Glutamatergic neuron (in vitro differentiated cells): ENCODE measurements around the gene HOXB5. TPM values are rescaled to one million over a fixed set of nuclear protein-coding genes. Genes with fewer than 3 reads are reported as not detected.
A peak's percentile ranks its signal among the peaks of the same experiment; 100 is the strongest.

Source experiments
- DNase-seq: peaks from one replicate; pipeline ENCODE4 v3.0.0; 2022
- H3K27ac Mint-ChIP-seq: one replicate; pipeline ENCODE4 v1.8.0; 2020; ENCODE audit warnings: mild to moderate bottlenecking, mixed read lengths, inconsistent platforms; ENCODE audit not compliant: unreplicated experiment
- H3K27me3 Mint-ChIP-seq: one replicate; pipeline ENCODE4 v1.8.0; 2020; ENCODE audit warnings: mild to moderate bottlenecking, moderate library complexity, mixed read lengths, inconsistent platforms; ENCODE audit not compliant: unreplicated experiment
- H3K36me3 Mint-ChIP-seq: one replicate; pipeline ENCODE4 v1.8.0; 2020; ENCODE audit warnings: mild to moderate bottlenecking, mixed read lengths, inconsistent platforms; ENCODE audit not compliant: unreplicated experiment
- H3K4me1 Mint-ChIP-seq: one replicate; pipeline ENCODE4 v1.8.0; 2020; ENCODE audit warnings: mild to moderate bottlenecking, low read depth, mixed read lengths, inconsistent platforms; ENCODE audit not compliant: unreplicated experiment
- H3K4me3 Mint-ChIP-seq: one replicate; pipeline ENCODE4 v1.8.0; 2020; ENCODE audit warnings: mild to moderate bottlenecking, mixed read lengths, inconsistent platforms; ENCODE audit not compliant: unreplicated experiment
- H3K9me3 Mint-ChIP-seq: one replicate; pipeline ENCODE4 v1.8.0; 2020; ENCODE audit warnings: mild to moderate bottlenecking, moderate library complexity, mixed read lengths, inconsistent platforms; ENCODE audit not compliant: unreplicated experiment
- total RNA-seq: library from RNA; stranded (reverse); fragmentation: NEBNext Ultra II Directional; extraction: Animal tissue kit (Norgen Biotek cat#: 25700); gene quantifications from one replicate; pipeline ENCODE4 v1.2.1, GENCODE V29; 2021; ENCODE audit not compliant: unreplicated experiment
- TF ChIP-seq, protein P1 (sequence below): fragments of 200-600 bp; sonication (generic); IDR thresholded peaks from one replicate; pipeline ENCODE4 v1.5.0; 2021; ENCODE audit not compliant: partially characterized antibody, unreplicated experiment

The HOXB5 gene
- total RNA-seq, 1 donor from 2014 or later: not detected

GRCh38 chr17:48586355-48587258 lies 7.0 kb downstream of the HOXB5 start:
- H3K27me3 Mint-ChIP-seq: peaks cover 67% of the 10 kb centered on the region
- TF ChIP-seq, protein P1, sequence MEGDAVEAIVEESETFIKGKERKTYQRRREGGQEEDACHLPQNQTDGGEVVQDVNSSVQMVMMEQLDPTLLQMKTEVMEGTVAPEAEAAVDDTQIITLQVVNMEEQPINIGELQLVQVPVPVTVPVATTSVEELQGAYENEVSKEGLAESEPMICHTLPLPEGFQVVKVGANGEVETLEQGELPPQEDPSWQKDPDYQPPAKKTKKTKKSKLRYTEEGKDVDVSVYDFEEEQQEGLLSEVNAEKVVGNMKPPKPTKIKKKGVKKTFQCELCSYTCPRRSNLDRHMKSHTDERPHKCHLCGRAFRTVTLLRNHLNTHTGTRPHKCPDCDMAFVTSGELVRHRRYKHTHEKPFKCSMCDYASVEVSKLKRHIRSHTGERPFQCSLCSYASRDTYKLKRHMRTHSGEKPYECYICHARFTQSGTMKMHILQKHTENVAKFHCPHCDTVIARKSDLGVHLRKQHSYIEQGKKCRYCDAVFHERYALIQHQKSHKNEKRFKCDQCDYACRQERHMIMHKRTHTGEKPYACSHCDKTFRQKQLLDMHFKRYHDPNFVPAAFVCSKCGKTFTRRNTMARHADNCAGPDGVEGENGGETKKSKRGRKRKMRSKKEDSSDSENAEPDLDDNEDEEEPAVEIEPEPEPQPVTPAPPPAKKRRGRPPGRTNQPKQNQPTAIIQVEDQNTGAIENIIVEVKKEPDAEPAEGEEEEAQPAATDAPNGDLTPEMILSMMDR: no peak
- H3K36me3 Mint-ChIP-seq: peaks cover 3% of the 10 kb centered on the region
- H3K4me1 Mint-ChIP-seq: peaks cover 9% of the 10 kb centered on the region
- no peak for DNase-seq
- peaks cover 14% of the 10 kb centered on the region for H3K9me3 Mint-ChIP-seq
- peak overlapping the region; percentile 45 for H3K4me3 Mint-ChIP-seq
- H3K27ac Mint-ChIP-seq: no peak overlapping the region

GRCh38 chr17:48584223-48584741 lies 9.3 kb downstream of the HOXB5 start:
- Mint-ChIP-seq H3K27ac (no peak overlapping the region), H3K27me3 (peaks cover 72% of the 10 kb centered on the region), H3K36me3 (peaks cover 3% of the 10 kb centered on the region), H3K9me3 (peaks cover 16% of the 10 kb centered on the region), H3K4me3 (no peak overlapping the region), H3K4me1 (peaks cover 9% of the 10 kb centered on the region)
- TF ChIP-seq, protein P1: no peak
- no peak for DNase-seq

- no peak overlapping the region for H3K27ac Mint-ChIP-seq
- H3K4me3 Mint-ChIP-seq: no peak overlapping the region
- H3K4me1 Mint-ChIP-seq: peaks cover 9% of the 10 kb centered on the region
- H3K36me3 Mint-ChIP-seq: peaks cover 3% of the 10 kb centered on the region
- TF ChIP-seq, protein P1: no peak
- H3K27me3 Mint-ChIP-seq: peaks cover 76% of the 10 kb centered on the region
- no peak for DNase-seq
- H3K9me3 Mint-ChIP-seq: peaks cover 18% of the 10 kb centered on the region
Measured at GRCh38 chr17:48583708-48584222, 9.8 kb downstream of the HOXB5 start.

DNA sequence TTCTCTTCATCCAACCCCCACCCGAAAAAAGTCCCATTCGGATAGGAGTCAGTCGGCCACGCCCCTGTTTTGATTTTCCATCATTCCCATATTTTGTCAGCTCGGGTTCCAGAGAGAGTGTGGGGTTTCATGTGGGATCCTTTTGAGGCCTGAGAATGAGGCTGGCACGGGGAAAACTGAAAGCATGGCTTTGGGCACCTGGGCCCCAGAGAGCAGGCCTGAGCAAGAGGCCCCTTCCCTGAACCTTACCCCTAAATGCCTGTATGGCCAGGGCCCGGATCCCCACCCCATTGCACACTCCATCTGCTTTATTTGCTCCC lies 10.9 kb downstream of the HOXB5 start:
- peaks cover 9% of the 10 kb centered on the region for H3K4me1 Mint-ChIP-seq
- no peak for DNase-seq
- peaks cover 17% of the 10 kb centered on the region for H3K9me3 Mint-ChIP-seq
- H3K27me3 Mint-ChIP-seq: peaks cover 69% of the 10 kb centered on the region
- H3K36me3 Mint-ChIP-seq: peaks cover 3% of the 10 kb centered on the region
- H3K4me3 Mint-ChIP-seq: no peak overlapping the region
- TF ChIP-seq, protein P1: no peak
- no peak overlapping the region for H3K27ac Mint-ChIP-seq
